SK-MEL-5 (cell line): Measurements from ENCODE around the gene GOLGA8K. TPM values are rescaled to one million over a fixed set of nuclear protein-coding genes. Genes with fewer than 3 reads are reported as not detected.
"Not testable (repeated sequence)": the region's sequence is repeated elsewhere in the genome, so short reads cannot be mapped to it uniquely, and the experiment has no call there.

Source experiments
- DNase-seq: peaks from one replicate; pipeline ENCODE4 v3.0.0-alpha.2; 2016; ENCODE audit warnings: low read depth, low spot score
- in situ Hi-C: cut with HindIII; loops from 2 replicates; pipeline ENCODE4 v1.10.0; 2016; ENCODE audit warnings: low sequenced_read_pairs, high pct_unique_total_duplicates, low pct_unique_long_range_greater_than_20kb
- small RNA-seq, 2 experiments: library from RNA; depleted of rRNA; stranded (forward); fragments of <200 nt; gene quantifications; one replicate each; pipeline ENCODE3, GENCODE V24; 2014
- total RNA-seq: library from RNA; depleted of rRNA; stranded (reverse); fragments of >200 nt; shearing (Covaris generic); gene quantifications from 2 replicates; pipeline ENCODE4 v1.2.3, GENCODE V29; 2014; rRNA removed

Gene GOLGA8K
- total RNA-seq, 1 experiment from 2014 or later = 0.13 TPM

DNA sequence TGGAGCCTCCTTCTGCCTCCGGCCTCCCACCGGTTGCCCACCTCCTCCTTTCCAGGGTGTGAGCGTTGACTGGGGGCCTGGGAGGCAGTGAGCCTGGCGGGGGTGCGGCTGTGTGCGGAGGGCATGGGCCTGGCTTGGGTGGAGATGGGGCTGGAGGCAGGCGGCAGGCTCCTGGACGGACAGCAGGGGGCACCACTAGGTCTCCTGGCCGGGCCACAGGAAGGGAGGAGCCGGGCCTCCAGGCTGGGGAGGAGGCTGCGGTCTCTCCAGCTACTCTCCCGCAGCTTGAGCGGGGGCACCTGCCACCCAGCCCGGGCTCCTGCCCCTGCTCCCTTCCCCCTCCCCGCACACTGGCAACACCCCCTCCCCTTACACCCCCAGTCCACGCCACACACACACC lies 38.1 kb downstream of the GOLGA8K start:
- in situ Hi-C loops, DNase-seq: not testable (repeated sequence)

DNA sequence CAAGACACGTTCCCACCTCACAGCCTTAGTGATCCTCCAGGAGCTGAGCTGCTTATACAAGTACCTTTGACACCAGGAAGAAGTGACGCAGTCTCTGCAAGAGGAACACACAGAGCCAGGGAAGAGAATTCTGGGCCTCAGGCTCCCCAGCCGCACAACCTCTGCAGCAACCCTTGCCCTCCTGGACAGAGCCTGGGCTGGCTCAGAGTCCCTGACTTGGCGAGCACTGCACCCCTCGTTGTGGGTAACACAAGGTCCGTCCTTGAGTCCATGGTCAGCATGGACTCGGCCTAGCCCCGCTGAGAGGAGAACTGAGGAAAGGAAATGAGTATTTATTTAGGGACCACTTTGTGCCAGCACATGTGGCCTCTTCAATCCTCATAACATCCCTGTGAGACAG lies 39.6 kb downstream of the GOLGA8K start:
- DNase-seq, in situ Hi-C loops: not testable (repeated sequence)

DNA sequence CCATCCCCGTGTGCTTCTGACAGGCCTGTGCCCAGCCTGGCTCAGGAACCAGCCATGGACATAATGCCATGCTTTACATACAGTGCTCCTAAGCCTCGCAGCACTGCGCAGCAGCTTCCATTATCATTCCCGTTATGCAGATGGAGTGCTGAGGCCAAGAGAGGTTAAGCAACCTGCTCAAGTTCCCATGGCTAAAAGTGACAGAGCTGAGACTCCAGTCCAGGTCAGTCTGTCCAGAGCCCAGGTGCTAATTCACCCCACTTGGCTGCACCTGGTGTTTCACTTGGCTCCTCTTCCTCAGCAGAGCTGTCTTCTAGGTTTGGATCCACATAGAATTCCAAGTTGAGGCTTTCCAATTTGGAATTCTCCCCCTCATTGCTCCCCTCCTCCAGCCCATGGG lies 41.4 kb downstream of the GOLGA8K start:
- in situ Hi-C loops, DNase-seq: not testable (repeated sequence)

DNA sequence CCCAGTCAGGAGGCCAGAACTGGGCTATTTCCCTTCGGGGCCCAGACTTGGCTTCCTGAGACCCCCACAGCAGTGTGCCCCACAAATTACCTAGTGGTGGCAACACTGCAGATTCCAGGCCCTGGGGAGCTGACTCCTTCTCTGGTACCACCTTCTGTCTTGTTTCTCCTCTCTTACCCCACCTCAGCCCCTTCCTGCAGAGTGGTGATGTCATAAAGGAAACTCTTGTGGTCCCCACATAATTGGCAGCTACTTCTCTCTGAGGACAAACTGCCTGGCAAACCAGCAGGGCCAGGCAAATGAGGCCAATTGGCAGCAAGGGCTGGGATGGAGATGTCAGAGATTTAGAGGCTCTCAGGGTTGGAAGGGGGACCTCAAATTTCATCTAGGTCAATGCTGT lies 44.6 kb downstream of the GOLGA8K start:
- DNase-seq, in situ Hi-C loops: not testable (repeated sequence)

DNA sequence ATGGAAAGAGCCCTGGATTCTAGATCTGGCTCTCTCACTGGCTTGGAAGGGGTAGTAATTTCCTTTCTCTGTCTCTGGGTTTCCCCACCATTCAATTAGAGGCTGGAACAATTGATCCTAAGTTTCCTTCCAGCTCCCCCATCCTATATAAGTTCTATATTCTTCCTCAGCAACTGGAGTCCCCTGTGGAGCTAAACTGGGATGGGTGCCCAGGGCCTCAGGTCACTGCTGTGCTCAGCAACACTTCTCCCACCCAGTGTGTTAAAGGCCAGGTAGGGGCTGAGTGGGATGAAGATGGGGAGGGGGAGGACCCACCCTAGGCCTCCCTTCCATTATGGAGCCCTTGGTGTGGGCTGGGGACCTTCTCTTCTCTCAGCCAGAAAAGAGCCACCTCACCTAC lies 46.2 kb downstream of the GOLGA8K start:
- DNase-seq, in situ Hi-C loops: not testable (repeated sequence)

DNA sequence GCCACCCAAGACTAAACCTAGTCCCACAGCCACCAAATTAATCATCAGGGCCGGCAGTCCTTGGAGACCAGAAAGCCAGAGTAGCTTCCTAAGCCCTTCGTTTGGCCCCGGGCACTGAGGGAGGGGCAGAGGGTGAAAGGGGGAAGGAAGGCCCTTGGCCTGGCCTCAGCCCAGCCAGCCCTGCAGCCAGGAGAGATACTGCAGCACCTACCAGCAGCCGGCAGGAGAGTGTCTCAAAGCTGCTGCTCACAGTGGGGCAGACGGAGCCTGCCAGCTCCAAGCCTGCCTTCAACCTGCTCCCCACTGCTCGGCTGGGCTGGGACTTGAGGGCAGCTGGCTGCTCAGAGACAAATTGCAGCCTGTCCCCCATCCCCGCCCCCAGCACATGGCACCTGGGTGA lies 50.3 kb downstream of the GOLGA8K start:
- in situ Hi-C loops, DNase-seq: not testable (repeated sequence)

DNA sequence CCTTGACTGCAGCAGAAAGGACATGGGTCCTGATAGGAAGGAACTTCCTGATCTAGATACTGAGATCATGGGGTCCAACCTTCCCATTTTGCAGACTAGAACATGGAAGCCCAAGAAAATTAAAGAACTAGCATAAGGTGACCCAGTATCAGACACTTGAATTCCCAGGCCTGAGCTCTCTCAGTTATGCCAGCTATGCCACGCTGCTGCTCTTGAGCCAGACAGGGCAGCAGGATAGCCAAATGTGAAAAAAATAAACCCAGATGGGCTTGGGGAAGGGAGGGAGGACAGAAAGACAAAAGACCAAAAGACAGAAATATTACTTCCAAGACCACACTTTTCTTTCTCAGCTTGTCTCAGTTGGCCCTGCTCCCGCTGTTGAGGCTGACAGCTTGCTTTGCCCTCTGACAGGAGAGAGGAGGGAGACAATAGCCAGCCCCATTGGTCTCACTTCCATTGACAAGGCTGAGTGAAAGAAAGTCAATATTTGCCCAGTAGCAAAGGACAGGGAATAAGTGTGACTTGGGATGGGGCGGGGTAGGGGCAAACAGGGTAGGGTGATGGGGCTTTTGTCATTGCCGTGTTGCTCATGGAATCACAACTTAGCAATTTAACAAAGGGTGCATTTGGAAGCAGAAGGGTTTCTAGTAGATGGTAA lies 52.4 kb downstream of the GOLGA8K start:
- in situ Hi-C loops, DNase-seq: not testable (repeated sequence)

DNA sequence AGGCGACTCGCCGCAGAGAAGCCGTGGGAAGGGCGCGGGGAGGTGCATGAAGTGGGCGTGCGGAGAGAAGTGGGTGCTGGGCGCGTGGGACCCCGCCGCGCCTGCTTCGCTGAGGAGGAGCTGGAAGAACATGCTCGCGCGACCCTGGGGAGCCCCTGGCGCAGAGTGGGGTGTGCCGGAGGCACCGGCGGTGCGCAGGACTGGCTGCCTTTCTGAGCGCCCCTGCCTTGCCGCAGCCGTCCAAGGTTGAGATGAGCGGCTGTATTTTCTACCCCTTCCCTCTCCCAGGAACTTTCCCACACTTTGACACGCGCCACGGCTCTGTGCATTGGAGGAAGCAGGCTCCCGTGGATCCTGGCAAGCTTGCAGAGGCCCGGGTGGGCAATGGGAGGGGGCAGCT lies 56.1 kb downstream of the GOLGA8K start:
- DNase-seq, in situ Hi-C loops: not testable (repeated sequence)

DNA sequence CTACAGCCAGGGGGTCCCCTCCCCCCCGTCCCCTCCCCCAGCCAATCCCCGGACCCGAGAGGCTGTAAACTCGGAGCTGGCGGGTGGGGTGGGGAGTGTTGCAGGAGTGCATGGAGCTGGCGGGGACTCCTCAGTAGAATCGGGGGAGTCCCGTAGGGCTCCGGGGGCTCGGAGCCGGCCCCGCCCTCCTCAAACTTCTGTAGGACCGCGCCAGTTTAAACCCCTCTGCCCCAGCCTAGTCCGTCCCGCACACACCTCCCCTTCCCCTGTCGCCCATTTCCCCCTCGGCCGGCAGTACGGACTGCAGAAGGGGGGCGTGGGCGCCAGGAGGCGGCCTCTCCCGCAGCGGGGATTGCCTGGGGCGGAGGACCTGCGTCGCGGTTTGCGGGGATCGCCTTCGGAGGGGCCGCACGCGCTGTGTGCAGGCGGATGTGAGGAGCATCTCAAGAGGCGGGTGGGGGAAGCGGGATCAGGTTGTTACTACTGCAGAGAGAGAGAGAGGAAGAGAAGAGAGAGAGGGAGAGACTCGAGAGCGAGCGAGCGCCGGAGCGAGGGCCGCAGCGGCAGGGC lies 57.0 kb downstream of the GOLGA8K start:
- DNase-seq, in situ Hi-C loops: not testable (repeated sequence)

DNA sequence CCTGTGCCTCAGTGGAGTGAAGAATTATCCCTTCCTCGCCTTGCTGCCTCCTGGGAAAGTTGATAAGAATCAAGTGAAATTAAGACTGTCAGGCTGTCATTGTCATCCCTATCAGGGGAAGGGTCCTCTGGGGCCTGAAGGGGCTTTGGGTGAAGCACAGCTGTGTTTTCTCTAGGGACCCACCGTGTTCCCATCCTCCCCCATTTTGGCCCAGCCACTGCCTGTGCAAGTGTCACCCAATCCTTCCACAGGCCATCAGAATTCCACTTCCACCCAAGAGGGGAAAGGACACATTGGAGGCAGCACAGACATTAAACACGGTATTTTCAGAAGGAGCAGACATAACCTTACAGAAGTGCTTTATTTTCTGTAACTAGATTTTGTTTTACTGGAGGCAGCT lies 59.2 kb downstream of the GOLGA8K start:
- in situ Hi-C loops, DNase-seq: not testable (repeated sequence)

Small RNAs within 50 kb of the gene (small RNA-seq; reads per million reads assigned to genes)
- gene RF00096 (0 reads per million in 2 experiments), gene RN7SL185P (0 reads per million in 2 experiments), gene RN7SL539P (0 reads per million in 2 experiments)

Other genes with a start within 250 kb of the GOLGA8K start
- gene GOLGA8O, start 52.3 kb upstream of the GOLGA8K start, total RNA-seq = not detected in 2 replicates
- 0.16 and 0.29 TPM in 2 replicates for gene GOLGA8N, start 190.2 kb upstream of the GOLGA8K start, total RNA-seq
- 17.7 and 27.0 TPM in 2 replicates for gene ARHGAP11A, start 212.2 kb upstream of the GOLGA8K start, total RNA-seq
- 1.3 TPM in 1 of 2 replicates, not detected in the other for gene SCG5, start 238.4 kb upstream of the GOLGA8K start, total RNA-seq